Lower leg skin (tissue), 4 donors: Measurements from ENCODE around the gene LMOD2. TPM values are rescaled to one million over a fixed set of nuclear protein-coding genes. Genes with fewer than 3 reads are reported as not detected.

Experiments used
- DNase-seq, 2 donors: peaks; one replicate each; pipeline ENCODE4 v3.0.0-alpha.2; 2019; ENCODE audit warnings: low spot score in 2 of 2
- H3K4me3 ChIP-seq: fragments of 200-600 bp; sonication (generic); 2 replicates; pipeline ENCODE4 v1.5.1; 2017; ENCODE audit warnings: mild to moderate bottlenecking, low read depth; ENCODE audit not compliant: poor library complexity, severe bottlenecking
- POLR2A ChIP-seq, 2 donors: fragments of 450-650 bp; IDR thresholded peaks; one replicate each; pipeline ENCODE4 v1.6.1; 2016 to 2017; ENCODE audit warnings: antibody characterized with exemption in 2 of 2, mild to moderate bottlenecking in 1 of 2, moderate library complexity in 1 of 2
- WGBS, 2 donors: methylation state at CpG; one replicate each; pipeline ENCODE4 v1.1.5; 2018; 5-methylcytosine and 5-hydroxymethylcytosine counted together
- intact Hi-C: fragments of 100-400 bp; cut with DNase I; formaldehyde crosslinking; loops from one replicate; pipeline ENCODE4 v1.15.0; 2023; ENCODE audit warnings: low total_unique reads
- total RNA-seq, 4 donors: library from RNA; depleted of rRNA; stranded (reverse); fragments of >200 nt; gene quantifications; one replicate each; pipeline ENCODE4 v1.1.0, GENCODE V29; 2016
- TF ChIP-seq, protein P1 (sequence below), 3 donors: fragments of 450-650 bp; IDR thresholded peaks; one replicate each; pipeline ENCODE4 v1.5.1; 2016; ENCODE audit warnings: antibody characterized with exemption in 3 of 3, mild to moderate bottlenecking in 3 of 3, moderate library complexity in 2 of 3

LMOD2 gene
- not detected for total RNA-seq

GRCh38 chr7:123655614-123656013 lies at the start of gene LMOD2:
LMOD2 (plus strand) TSS chr7:123655866; CDS start chr7:123655964, 98 bp downstream.
- intact Hi-C loops: no loop called here
- 79% methylated on average over 6 of the region's 6 CpGs for WGBS, 2 donors
- TF ChIP-seq POLR2A (IDR thresholded peaks at IDR 0.05): no peak
- TF ChIP-seq, protein P1, sequence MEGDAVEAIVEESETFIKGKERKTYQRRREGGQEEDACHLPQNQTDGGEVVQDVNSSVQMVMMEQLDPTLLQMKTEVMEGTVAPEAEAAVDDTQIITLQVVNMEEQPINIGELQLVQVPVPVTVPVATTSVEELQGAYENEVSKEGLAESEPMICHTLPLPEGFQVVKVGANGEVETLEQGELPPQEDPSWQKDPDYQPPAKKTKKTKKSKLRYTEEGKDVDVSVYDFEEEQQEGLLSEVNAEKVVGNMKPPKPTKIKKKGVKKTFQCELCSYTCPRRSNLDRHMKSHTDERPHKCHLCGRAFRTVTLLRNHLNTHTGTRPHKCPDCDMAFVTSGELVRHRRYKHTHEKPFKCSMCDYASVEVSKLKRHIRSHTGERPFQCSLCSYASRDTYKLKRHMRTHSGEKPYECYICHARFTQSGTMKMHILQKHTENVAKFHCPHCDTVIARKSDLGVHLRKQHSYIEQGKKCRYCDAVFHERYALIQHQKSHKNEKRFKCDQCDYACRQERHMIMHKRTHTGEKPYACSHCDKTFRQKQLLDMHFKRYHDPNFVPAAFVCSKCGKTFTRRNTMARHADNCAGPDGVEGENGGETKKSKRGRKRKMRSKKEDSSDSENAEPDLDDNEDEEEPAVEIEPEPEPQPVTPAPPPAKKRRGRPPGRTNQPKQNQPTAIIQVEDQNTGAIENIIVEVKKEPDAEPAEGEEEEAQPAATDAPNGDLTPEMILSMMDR (IDR thresholded peaks at IDR 0.05): no peak
- H3K4me3 ChIP-seq: no peak within 1 kb of the TSS
- DNase-seq: no peak

DNA sequence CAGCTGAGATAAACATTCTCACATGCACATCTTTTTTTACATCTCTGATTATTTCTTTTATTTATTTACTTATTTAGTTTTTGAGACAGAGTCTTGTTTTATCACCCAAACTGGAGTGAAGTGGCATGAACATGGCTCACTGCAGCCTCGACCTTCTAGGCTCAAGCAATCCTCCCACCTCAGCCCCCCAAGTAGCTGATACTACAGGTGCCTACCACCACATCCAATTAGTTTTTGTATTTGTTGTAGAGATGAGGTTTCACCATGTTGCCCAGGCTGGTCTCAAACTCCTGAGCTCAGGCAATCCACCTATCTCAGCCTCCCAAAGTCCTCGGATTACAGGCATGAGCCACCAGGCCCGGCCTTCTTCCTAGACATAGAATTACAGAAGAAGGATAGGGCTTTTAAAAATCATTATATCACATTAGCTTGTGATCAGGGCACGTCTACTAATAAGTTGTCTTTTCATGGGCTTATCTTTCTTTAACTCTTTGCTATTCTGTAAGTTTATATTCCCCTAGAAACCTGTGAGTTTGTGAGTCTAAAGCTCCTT lies 48.2 kb upstream of the LMOD2 start:
- no peak for TF ChIP-seq POLR2A (IDR thresholded peaks at IDR 0.05)
- TF ChIP-seq, protein P1 (IDR thresholded peaks at IDR 0.05): no peak
- intact Hi-C loops: no loop called here
- H3K4me3 ChIP-seq: no peak overlapping the region
- 69 to 76% methylated on average over 4 of the region's 4 CpGs for WGBS, 2 donors
- no peak for DNase-seq

DNA sequence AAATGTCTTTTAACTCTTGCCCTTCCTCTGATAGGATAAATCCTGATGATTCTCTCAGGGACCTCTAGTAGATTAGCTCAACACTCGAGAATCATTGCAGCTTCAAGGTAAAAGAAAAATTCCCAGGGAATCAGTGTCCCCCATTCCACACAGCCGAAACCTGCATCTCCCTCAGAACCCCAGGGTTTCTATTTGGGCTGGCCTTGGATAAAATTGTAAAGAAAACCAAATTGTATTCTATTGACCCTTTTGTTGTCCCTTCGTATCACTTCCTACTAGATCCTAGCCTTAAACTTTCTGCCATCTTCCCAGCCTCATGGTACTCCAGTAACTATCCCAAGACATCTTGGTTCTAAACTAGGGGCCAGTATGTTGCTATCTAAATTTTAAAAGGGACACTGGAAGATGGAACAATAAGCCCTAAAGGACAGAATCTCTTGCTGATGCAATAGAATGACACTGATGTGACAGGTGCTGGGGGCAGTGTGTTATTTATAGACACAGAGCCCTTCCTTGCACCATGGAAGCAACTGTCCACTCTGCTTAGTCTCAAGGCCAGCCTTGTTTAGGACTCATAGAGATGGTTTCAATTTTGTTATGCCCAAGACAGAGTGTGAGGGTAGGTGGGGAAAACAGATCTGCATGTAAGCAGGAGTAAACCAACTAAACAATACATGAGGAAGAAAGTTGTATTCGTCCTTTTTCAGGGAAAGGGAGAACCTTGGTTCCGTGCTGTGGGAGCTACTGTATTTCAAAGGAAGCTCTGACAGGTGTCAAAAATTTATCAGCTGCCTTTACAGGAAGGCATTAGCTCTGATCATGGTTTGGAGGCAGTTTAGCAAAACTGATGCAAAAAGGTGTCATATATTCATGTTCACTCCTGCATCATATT lies 46.4 kb upstream of the LMOD2 start:
- TF ChIP-seq, protein P1 (IDR thresholded peaks at IDR 0.05): no peak
- no peak for TF ChIP-seq POLR2A (IDR thresholded peaks at IDR 0.05)
- H3K4me3 ChIP-seq: no peak overlapping the region
- 74 to 78% methylated on average over 5 of the region's 5 CpGs for WGBS, 2 donors
- DNase-seq: no peak
- intact Hi-C loops: no loop called here

GRCh38 chr7:123609883-123610239 lies 45.8 kb upstream of the LMOD2 start:
- no peak for DNase-seq
- H3K4me3 ChIP-seq: no peak overlapping the region
- TF ChIP-seq, protein P1 (IDR thresholded peaks at IDR 0.05): no peak
- no peak for TF ChIP-seq POLR2A (IDR thresholded peaks at IDR 0.05)
- 54 to 55% methylated on average over 2 of the region's 2 CpGs for WGBS, 2 donors
- intact Hi-C loops: no loop called here

DNA sequence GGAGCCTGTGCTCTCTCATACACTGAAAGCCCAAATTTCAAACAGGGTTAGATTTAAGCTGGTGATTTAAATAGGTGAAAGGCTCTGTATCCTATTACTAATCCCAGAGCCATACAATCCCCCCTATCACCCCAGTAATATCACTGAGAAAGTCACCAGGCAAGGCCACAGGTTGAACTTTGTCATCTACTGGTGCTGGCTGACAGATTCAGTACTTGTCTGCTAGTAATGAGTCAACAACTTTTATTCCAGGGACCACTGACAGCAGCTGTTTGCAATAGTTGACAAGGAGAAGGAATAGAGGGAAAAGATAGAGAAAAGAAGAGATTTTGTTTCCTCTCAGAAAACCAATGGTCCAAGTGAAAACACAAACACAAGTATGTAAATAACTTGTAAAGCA lies 43.6 kb upstream of the LMOD2 start:
- TF ChIP-seq, protein P1 (IDR thresholded peaks at IDR 0.05): no peak
- no peak for TF ChIP-seq POLR2A (IDR thresholded peaks at IDR 0.05)
- DNase-seq: no peak
- no peak overlapping the region for H3K4me3 ChIP-seq
- intact Hi-C loops: no loop called here
